ENCODE measurements around the gene LCN10. TPM values are rescaled to one million over a fixed set of nuclear protein-coding genes. Genes with fewer than 3 reads are reported as not detected.
A peak's percentile ranks its signal among the peaks of the same experiment; 100 is the strongest.

The LCN10 gene
- total and polyA plus RNA-seq, 2 of the 13 experiments (the other 11 are each of a cell fraction or from before 2014, with no cell fraction given) = 0.53 to 0.61 TPM

- TF ChIP-seq TCF7 (IDR thresholded peaks at IDR 0.05; ENCODE audit: low read depth) (no peak), TCF12 (IDR thresholded peaks at IDR 0.05) (no peak), TCF12 (CRISPR knock-in tag; IDR thresholded peaks at IDR 0.05) (peak; percentile 73; the same call in 1 of the 2 replicates), ZNF546 (CRISPR knock-in tag; conservative IDR thresholded peaks at IDR 0.05) (0 out of 2 replicates have a peak, but pooled peaks have one; percentile 67), ZNF280D (CRISPR knock-in tag; IDR thresholded peaks at IDR 0.05) (peak; percentile 27; the same call in 1 of the 2 replicates), ZBTB42 (CRISPR knock-in tag; IDR thresholded peaks at IDR 0.05) (no peak), ZNF567 (CRISPR knock-in tag; IDR thresholded peaks at IDR 0.05; ENCODE audit: borderline replicate concordance) (0 out of 2 replicates have a peak, but pooled peaks have one; percentile 61), RXRA (CRISPR knock-in tag; IDR thresholded peaks at IDR 0.05) (peak; percentile 57; the same call in 1 of the 2 replicates), PRPF4 (IDR thresholded peaks at IDR 0.05; ENCODE audit: low read depth, low read length, poor library complexity, severe bottlenecking) (no peak), ZNF335 (CRISPR knock-in tag; IDR thresholded peaks at IDR 0.05) (peak; percentile 61; the same call in 1 of the 2 replicates), RFX3 (CRISPR knock-in tag; IDR thresholded peaks at IDR 0.05) (no peak), ZNF354B (CRISPR knock-in tag; IDR thresholded peaks at IDR 0.05) (no peak)
- TF ChIP-seq, protein P1, sequence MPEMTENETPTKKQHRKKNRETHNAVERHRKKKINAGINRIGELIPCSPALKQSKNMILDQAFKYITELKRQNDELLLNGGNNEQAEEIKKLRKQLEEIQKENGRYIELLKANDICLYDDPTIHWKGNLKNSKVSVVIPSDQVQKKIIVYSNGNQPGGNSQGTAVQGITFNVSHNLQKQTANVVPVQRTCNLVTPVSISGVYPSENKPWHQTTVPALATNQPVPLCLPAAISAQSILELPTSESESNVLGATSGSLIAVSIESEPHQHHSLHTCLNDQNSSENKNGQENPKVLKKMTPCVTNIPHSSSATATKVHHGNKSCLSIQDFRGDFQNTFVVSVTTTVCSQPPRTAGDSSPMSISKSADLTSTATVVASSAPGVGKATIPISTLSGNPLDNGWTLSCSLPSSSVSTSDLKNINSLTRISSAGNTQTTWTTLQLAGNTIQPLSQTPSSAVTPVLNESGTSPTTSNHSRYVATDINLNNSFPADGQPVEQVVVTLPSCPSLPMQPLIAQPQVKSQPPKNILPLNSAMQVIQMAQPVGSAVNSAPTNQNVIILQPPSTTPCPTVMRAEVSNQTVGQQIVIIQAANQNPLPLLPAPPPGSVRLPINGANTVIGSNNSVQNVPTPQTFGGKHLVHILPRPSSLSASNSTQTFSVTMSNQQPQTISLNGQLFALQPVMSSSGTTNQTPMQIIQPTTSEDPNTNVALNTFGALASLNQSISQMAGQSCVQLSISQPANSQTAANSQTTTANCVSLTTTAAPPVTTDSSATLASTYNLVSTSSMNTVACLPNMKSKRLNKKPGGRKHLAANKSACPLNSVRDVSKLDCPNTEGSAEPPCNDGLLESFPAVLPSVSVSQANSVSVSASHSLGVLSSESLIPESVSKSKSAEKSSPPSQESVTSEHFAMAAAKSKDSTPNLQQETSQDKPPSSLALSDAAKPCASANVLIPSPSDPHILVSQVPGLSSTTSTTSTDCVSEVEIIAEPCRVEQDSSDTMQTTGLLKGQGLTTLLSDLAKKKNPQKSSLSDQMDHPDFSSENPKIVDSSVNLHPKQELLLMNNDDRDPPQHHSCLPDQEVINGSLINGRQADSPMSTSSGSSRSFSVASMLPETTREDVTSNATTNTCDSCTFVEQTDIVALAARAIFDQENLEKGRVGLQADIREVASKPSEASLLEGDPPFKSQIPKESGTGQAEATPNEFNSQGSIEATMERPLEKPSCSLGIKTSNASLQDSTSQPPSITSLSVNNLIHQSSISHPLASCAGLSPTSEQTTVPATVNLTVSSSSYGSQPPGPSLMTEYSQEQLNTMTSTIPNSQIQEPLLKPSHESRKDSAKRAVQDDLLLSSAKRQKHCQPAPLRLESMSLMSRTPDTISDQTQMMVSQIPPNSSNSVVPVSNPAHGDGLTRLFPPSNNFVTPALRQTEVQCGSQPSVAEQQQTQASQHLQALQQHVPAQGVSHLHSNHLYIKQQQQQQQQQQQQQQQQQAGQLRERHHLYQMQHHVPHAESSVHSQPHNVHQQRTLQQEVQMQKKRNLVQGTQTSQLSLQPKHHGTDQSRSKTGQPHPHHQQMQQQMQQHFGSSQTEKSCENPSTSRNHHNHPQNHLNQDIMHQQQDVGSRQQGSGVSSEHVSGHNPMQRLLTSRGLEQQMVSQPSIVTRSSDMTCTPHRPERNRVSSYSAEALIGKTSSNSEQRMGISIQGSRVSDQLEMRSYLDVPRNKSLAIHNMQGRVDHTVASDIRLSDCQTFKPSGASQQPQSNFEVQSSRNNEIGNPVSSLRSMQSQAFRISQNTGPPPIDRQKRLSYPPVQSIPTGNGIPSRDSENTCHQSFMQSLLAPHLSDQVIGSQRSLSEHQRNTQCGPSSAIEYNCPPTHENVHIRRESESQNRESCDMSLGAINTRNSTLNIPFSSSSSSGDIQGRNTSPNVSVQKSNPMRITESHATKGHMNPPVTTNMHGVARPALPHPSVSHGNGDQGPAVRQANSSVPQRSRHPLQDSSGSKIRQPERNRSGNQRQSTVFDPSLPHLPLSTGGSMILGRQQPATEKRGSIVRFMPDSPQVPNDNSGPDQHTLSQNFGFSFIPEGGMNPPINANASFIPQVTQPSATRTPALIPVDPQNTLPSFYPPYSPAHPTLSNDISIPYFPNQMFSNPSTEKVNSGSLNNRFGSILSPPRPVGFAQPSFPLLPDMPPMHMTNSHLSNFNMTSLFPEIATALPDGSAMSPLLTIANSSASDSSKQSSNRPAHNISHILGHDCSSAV (CRISPR knock-in tag; IDR thresholded peaks at IDR 0.05; ENCODE audit: borderline replicate concordance) = no peak
- TF ChIP-seq, protein P2, sequence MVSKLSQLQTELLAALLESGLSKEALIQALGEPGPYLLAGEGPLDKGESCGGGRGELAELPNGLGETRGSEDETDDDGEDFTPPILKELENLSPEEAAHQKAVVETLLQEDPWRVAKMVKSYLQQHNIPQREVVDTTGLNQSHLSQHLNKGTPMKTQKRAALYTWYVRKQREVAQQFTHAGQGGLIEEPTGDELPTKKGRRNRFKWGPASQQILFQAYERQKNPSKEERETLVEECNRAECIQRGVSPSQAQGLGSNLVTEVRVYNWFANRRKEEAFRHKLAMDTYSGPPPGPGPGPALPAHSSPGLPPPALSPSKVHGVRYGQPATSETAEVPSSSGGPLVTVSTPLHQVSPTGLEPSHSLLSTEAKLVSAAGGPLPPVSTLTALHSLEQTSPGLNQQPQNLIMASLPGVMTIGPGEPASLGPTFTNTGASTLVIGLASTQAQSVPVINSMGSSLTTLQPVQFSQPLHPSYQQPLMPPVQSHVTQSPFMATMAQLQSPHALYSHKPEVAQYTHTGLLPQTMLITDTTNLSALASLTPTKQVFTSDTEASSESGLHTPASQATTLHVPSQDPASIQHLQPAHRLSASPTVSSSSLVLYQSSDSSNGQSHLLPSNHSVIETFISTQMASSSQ (IDR thresholded peaks at IDR 0.05; ENCODE audit: low read depth) = no peak
- TF ChIP-seq, protein P2 (CRISPR knock-in tag; IDR thresholded peaks at IDR 0.05; ENCODE audit: borderline replicate concordance) = peak; percentile 56; the same call in 1 of the 2 replicates
These were observed 14.6 kb downstream of the LCN10 start (continued) for GRCh38 chr9:136728080-136728547.
